Natural killer cell (primary cell): Measurements from ENCODE around the gene AHNAK2. TPM values are rescaled to one million over a fixed set of nuclear protein-coding genes. Genes with fewer than 3 reads are reported as not detected.

ENCODE experiments used
- ATAC-seq, 3 donors: fragments of 150-1000 bp in 2 of 3; fragments of 200-7000 bp in 1 of 3; cut with Tn5 transposase; 1 replicate in 1 of 3; 2 replicates in 2 of 3; pipeline ENCODE4 v1.10.0; 2021; ENCODE audit warnings: mild to moderate bottlenecking in 2 of 3, moderate library complexity in 2 of 3
- DNase-seq, 2 donors: peaks; one replicate each; pipeline versions ENCODE4 v3.0.0 to v3.0.0-alpha.2; 2013 to 2021; ENCODE audit warnings: mixed read lengths in 1 of 2
- H3K27ac ChIP-seq: one replicate; pipeline ENCODE4 v1.5.1; 2013; ENCODE audit warnings: mild to moderate bottlenecking, low read length
- H3K27me3 ChIP-seq: one replicate; pipeline ENCODE4 v1.6.1; 2013; ENCODE audit warnings: low read length; ENCODE audit not compliant: control insufficient read depth, insufficient read depth
- H3K36me3 ChIP-seq: one replicate; pipeline ENCODE4 v1.6.1; 2013; ENCODE audit warnings: low read length; ENCODE audit not compliant: control insufficient read depth, insufficient read depth
- H3K4me1 ChIP-seq: one replicate; pipeline ENCODE4 v1.6.1; 2013; ENCODE audit warnings: low read length; ENCODE audit not compliant: control insufficient read depth, insufficient read depth
- H3K4me3 ChIP-seq: one replicate; pipeline ENCODE4 v1.5.1; 2013; ENCODE audit warnings: low read length
- H3K9me3 ChIP-seq: one replicate; pipeline ENCODE4 v1.6.1; 2013; ENCODE audit warnings: low read length; ENCODE audit not compliant: control insufficient read depth, insufficient read depth
- H3K27ac Mint-ChIP-seq, 2 donors: one replicate each; pipeline ENCODE4 v1.8.0; 2022; ENCODE audit warnings: mild to moderate bottlenecking in 2 of 2, mixed read lengths in 2 of 2, moderate library complexity in 1 of 2
- H3K27me3 Mint-ChIP-seq, 2 donors: one replicate each; pipeline ENCODE4 v1.8.0; 2022; ENCODE audit warnings: low read depth in 2 of 2, mixed read lengths in 2 of 2
- H3K36me3 Mint-ChIP-seq: one replicate; pipeline ENCODE4 v1.8.0; 2022; ENCODE audit warnings: mixed read lengths
- H3K4me1 Mint-ChIP-seq, 2 donors: one replicate each; pipeline ENCODE4 v1.8.0; 2022; ENCODE audit warnings: mixed read lengths in 2 of 2
- H3K4me3 Mint-ChIP-seq: one replicate; pipeline ENCODE4 v1.8.0; 2022; ENCODE audit warnings: mild to moderate bottlenecking, moderate library complexity, mixed read lengths
- H3K9me3 Mint-ChIP-seq, 2 donors: one replicate each; pipeline ENCODE4 v1.8.0; 2022; ENCODE audit warnings: mixed read lengths in 2 of 2
- WGBS: methylation state at CpG from one replicate; pipeline ENCODE4 v1.1.7; 2013; ENCODE audit warnings: missing lambda C conversion rate; ENCODE audit not compliant: insufficient coverage; 5-methylcytosine and 5-hydroxymethylcytosine counted together
- intact Hi-C: fragments of 100-400 bp; cut with micrococcal nuclease; formaldehyde crosslinking; loops from one replicate; pipeline ENCODE4 v1.14.2; 2022
- total RNA-seq, 4 donors: library from RNA; stranded (reverse); fragments of 120-200 nt in 1 of 4; gene quantifications; one replicate each; pipeline versions ENCODE4 v1.2.3 to v1.2.4, GENCODE V29; 2013 to 2022
- TF ChIP-seq, protein P1 (sequence below): fragments of 200-600 bp; IDR thresholded peaks from one replicate; pipeline ENCODE4 v1.8.0; 2022; ENCODE audit warnings: antibody characterized with exemption

The AHNAK2 gene
- total RNA-seq, 3 donors from 2014 or later (not counting 1 experiment from before 2014, with no cell fraction given): 0.05 TPM; not detected in 2

DNA sequence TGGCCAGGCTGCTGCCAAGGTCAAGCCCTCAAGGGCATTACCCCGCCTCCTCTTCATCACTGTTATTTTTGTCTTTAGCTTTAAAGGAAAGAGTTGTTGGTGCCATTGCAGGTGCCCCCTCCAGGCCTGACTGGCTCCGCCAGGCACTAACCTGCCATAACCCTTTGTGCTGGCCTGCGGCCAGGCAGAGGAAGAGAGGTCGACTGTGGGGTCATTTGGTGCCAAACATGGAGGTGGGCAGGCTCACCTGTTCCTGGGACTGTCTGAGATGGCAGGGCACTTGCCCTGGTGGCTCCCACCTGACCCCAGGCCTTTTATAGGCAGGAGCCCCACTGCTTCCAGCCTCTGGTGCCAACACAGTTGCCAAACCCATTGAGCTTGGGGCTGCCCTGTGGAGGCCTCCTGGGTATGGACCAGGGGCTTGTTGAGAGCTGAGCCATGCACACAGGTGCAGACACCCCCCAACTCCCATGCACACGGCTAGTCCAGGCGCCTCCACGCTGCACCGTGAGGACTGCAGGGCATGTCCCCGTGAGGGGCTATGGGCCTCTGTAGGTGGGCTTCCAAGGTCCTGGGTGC lies 82.9 kb downstream of the AHNAK2 start:
- Histone ChIP-seq H3K27me3 (no peaks in the 10 kb centered on the region), H3K9me3 (no peaks in the 10 kb centered on the region), H3K4me3 (no peak overlapping the region), H3K27ac (no peak overlapping the region), H3K4me1 (no peaks in the 10 kb centered on the region), H3K36me3 (no peaks in the 10 kb centered on the region)
- Mint-ChIP-seq H3K36me3 (no peaks in the 10 kb centered on the region), H3K27ac (no peak overlapping the region), H3K4me1 (no peaks in the 10 kb centered on the region), H3K9me3 (no peaks in the 10 kb centered on the region), H3K4me3 (no peak overlapping the region), H3K27me3 (no peaks in the 10 kb centered on the region)
- ATAC-seq (no peak), DNase-seq (peak in 1 of 2 donors; percentile 1)
- WGBS: 91% methylated on average over 9 of the region's 9 CpGs
- intact Hi-C loops: no loop called here
- TF ChIP-seq, protein P1, sequence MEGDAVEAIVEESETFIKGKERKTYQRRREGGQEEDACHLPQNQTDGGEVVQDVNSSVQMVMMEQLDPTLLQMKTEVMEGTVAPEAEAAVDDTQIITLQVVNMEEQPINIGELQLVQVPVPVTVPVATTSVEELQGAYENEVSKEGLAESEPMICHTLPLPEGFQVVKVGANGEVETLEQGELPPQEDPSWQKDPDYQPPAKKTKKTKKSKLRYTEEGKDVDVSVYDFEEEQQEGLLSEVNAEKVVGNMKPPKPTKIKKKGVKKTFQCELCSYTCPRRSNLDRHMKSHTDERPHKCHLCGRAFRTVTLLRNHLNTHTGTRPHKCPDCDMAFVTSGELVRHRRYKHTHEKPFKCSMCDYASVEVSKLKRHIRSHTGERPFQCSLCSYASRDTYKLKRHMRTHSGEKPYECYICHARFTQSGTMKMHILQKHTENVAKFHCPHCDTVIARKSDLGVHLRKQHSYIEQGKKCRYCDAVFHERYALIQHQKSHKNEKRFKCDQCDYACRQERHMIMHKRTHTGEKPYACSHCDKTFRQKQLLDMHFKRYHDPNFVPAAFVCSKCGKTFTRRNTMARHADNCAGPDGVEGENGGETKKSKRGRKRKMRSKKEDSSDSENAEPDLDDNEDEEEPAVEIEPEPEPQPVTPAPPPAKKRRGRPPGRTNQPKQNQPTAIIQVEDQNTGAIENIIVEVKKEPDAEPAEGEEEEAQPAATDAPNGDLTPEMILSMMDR: no peak

DNA sequence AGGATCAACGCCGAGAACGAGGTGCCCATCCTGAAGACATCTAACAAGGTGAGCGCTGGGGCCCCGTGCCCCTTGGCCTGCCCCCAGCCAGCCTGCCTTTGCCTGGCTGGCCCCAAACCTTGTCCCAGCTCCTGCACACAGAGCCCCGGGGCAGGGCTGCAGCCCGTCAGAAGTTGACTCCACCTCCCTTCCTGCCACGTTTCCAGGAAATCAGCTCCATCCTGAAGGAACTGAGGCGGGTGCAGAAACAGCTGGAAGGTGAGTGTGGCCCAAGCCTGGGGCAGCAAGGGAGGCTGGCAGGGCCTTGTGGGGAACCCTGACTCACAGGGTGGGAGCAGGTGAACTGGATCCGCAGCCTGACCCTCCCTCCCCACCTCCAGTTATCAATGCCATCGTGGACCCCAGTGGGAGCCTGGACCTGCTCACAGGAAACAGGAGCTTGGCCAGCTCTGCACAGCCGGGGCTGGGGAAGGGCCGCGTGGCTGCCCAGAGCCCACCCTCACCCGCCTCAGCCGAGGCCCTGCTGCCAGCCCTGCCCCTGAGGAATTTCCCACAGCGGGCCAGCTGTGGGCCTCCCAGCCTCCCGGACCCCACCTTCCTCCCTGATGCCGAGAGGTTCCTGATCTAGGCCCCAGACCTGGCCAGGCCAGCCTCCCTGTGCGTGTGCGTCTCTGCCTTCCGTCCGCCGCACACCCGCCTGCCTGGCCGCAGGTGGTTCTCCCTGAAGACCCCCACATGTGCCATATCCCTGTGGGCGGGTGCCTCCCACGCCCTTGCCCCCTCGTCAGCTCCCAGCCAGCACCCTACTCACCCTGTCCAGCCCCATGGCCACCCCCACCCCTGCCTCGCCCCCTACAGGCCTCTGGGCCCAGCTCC lies 83.6 kb downstream of the AHNAK2 start:
- H3K4me3 ChIP-seq: no peak overlapping the region
- no peaks in the 10 kb centered on the region for H3K27me3 ChIP-seq
- ATAC-seq (no peak), DNase-seq (peak in 1 of 2 donors; percentile 1)
- TF ChIP-seq, protein P1: no peak
- 86% methylated on average over 30 of the region's 30 CpGs for WGBS
- Mint-ChIP-seq H3K4me1 (no peaks in the 10 kb centered on the region), H3K27ac (no peak overlapping the region), H3K4me3 (no peak overlapping the region), H3K9me3 (no peaks in the 10 kb centered on the region), H3K27me3 (no peaks in the 10 kb centered on the region), H3K36me3 (no peaks in the 10 kb centered on the region)
- no peaks in the 10 kb centered on the region for H3K9me3 ChIP-seq
- H3K36me3 ChIP-seq: no peaks in the 10 kb centered on the region
- intact Hi-C loops: no loop called here
- H3K27ac ChIP-seq: no peak overlapping the region
- no peaks in the 10 kb centered on the region for H3K4me1 ChIP-seq

- TF ChIP-seq, protein P1: no peak
- H3K36me3 ChIP-seq: no peaks in the 10 kb centered on the region
- no peak overlapping the region for H3K27ac ChIP-seq
- Mint-ChIP-seq H3K9me3 (no peaks in the 10 kb centered on the region), H3K4me3 (no peak overlapping the region), H3K36me3 (no peaks in the 10 kb centered on the region), H3K4me1 (no peaks in the 10 kb centered on the region), H3K27me3 (no peaks in the 10 kb centered on the region), H3K27ac (no peak overlapping the region)
- no peak overlapping the region for H3K4me3 ChIP-seq
- intact Hi-C loops: no loop called here
- 85% methylated on average over 39 of the region's 39 CpGs for WGBS
- H3K4me1 ChIP-seq: no peaks in the 10 kb centered on the region
- no peak for ATAC-seq
- peak; percentile 2 to 11 for DNase-seq
- H3K9me3 ChIP-seq: no peaks in the 10 kb centered on the region
- H3K27me3 ChIP-seq: no peaks in the 10 kb centered on the region
Measured at GRCh38 chr14:104893435-104894207, 84.6 kb downstream of the AHNAK2 start.
